Measurements from ENCODE around the gene CHRNA10.

The CHRNA10 gene

GRCh38 chr11:3671334-3672254 is at the start of gene CHRNA10:
Gene CHRNA10, minus strand, starts transcription at chr11:3671384. Its CDS starts 72 bp downstream, at chr11:3671312.
- FAIRE-seq: no peak

- FAIRE-seq: no peak
Observed at GRCh38 chr11:3712274-3712673, 41.1 kb upstream of the CHRNA10 start.

GRCh38 chr11:3710485-3711259 is 39.5 kb upstream of the CHRNA10 start:
- FAIRE-seq: no peak

- FAIRE-seq: no peak
Observed at GRCh38 chr11:3709977-3710376, 38.8 kb upstream of the CHRNA10 start.

GRCh38 chr11:3707176-3707575 is 36.0 kb upstream of the CHRNA10 start:
- FAIRE-seq: no peak

- FAIRE-seq: no peak
Observed at GRCh38 chr11:3703383-3703782, 32.2 kb upstream of the CHRNA10 start.

GRCh38 chr11:3700910-3701309 is 29.7 kb upstream of the CHRNA10 start:
- no peak for FAIRE-seq

- FAIRE-seq: no peak
Observed at GRCh38 chr11:3700410-3700809, 29.2 kb upstream of the CHRNA10 start.

GRCh38 chr11:3686751-3687150 is 15.6 kb upstream of the CHRNA10 start:
- FAIRE-seq: no peak

- FAIRE-seq: no peak
Observed at GRCh38 chr11:3685923-3686322, 14.7 kb upstream of the CHRNA10 start.

- no peak for FAIRE-seq
Observed at GRCh38 chr11:3684819-3685172, 13.6 kb upstream of the CHRNA10 start.

- no peak for FAIRE-seq
Observed at GRCh38 chr11:3684129-3684818, 13.1 kb upstream of the CHRNA10 start.

GRCh38 chr11:3683039-3683438 is 11.9 kb upstream of the CHRNA10 start:
- no peak for FAIRE-seq

GRCh38 chr11:3679077-3679476 is 7.9 kb upstream of the CHRNA10 start:
- FAIRE-seq: no peak

- FAIRE-seq: no peak
Observed at GRCh38 chr11:3675971-3676370, 4.8 kb upstream of the CHRNA10 start.

- FAIRE-seq: no peak
Observed at GRCh38 chr11:3674189-3674588, 3.0 kb upstream of the CHRNA10 start.

GRCh38 chr11:3669742-3670183 is 1.4 kb downstream of the CHRNA10 start:
- no peak for FAIRE-seq

GRCh38 chr11:3669128-3669527 is 2.1 kb downstream of the CHRNA10 start:
- FAIRE-seq: no peak

GRCh38 chr11:3667149-3668035 is 3.8 kb downstream of the CHRNA10 start:
- no peak for FAIRE-seq

- FAIRE-seq: no peak
Observed at GRCh38 chr11:3666023-3666530, 5.1 kb downstream of the CHRNA10 start.

GRCh38 chr11:3665336-3666022 is 5.7 kb downstream of the CHRNA10 start:
- no peak for FAIRE-seq
